ENCODE data around the gene SUN1.
A peak's percentile ranks its signal among the peaks of the same experiment; 100 is the strongest.
"Not testable (repeated sequence)": the region's sequence is repeated elsewhere in the genome, so short reads cannot be mapped to it uniquely, and the experiment has no call there.

SUN1 gene

GRCh38 chr7:867406-868188 is 35.3 kb downstream of the SUN1 start:
- H3K4me1 ChIP-seq, result peaks cover 0 to 40% (median 29%) of the 10 kb centered on the region in 4 donors
- peak overlapping the region; percentile 82 to 95 for H3K27ac ChIP-seq
- DNase-seq, result peak; percentile 79 to 96
- peaks cover 64 to 71% (median 65%) of the 10 kb centered on the region in 3 donors for H3K36me3 ChIP-seq
- TF ChIP-seq CTCF (IDR thresholded peaks at IDR 0.05), result peak; percentile 15
- H3K9me3 ChIP-seq, result no peaks in the 10 kb centered on the region
- intact Hi-C loops (cut with DNase I; ENCODE audit: low total_unique reads), result loop anchor here (2.0 kb wide), 1 partner anchor 353 kb away; no protein-coding TSS in a partner anchor
- H3K4me3 ChIP-seq, result peak overlapping the region; percentile 10 to 35
- no peaks in the 10 kb centered on the region for H3K27me3 ChIP-seq

- peaks cover 0 to 46% (median 31%) of the 10 kb centered on the region in 4 donors for H3K4me1 ChIP-seq
- intact Hi-C loops (cut with DNase I; ENCODE audit: low total_unique reads), result no loop called here
- no peak for TF ChIP-seq CTCF (IDR thresholded peaks at IDR 0.05)
- peak overlapping the region in 1 of 2 donors; percentile 35 for H3K4me3 ChIP-seq
- DNase-seq, result no peak
- peaks cover 64 to 71% (median 65%) of the 10 kb centered on the region in 3 donors for H3K36me3 ChIP-seq
- H3K9me3 ChIP-seq, result no peaks in the 10 kb centered on the region
- H3K27ac ChIP-seq, result peak overlapping the region; percentile 82 to 95
- H3K27me3 ChIP-seq, result no peaks in the 10 kb centered on the region
These were observed 35.9 kb downstream of the SUN1 start for GRCh38 chr7:868189-868486.

- no peak for TF ChIP-seq CTCF (IDR thresholded peaks at IDR 0.05)
- H3K27ac ChIP-seq, result peak overlapping the region; percentile 87 to 95
- H3K36me3 ChIP-seq, result peaks cover 54 to 66% (median 61%) of the 10 kb centered on the region in 3 donors
- H3K27me3 ChIP-seq, result no peaks in the 10 kb centered on the region
- no peak for DNase-seq
- H3K9me3 ChIP-seq, result no peaks in the 10 kb centered on the region
- H3K4me1 ChIP-seq, result peaks cover 0 to 56% (median 39%) of the 10 kb centered on the region in 4 donors
- intact Hi-C loops (cut with DNase I; ENCODE audit: low total_unique reads), result no loop called here
- H3K4me3 ChIP-seq, result no peak overlapping the region
These were observed 37.1 kb downstream of the SUN1 start for GRCh38 chr7:869348-869747.

- intact Hi-C loops (cut with DNase I; ENCODE audit: low total_unique reads), result loop anchor here (2.0 to 10.0 kb wide), 3 partner anchors 35 to 85 kb away; no protein-coding TSS in a partner anchor
- no peak for TF ChIP-seq CTCF (IDR thresholded peaks at IDR 0.05)
- Histone ChIP-seq H3K36me3 (peaks cover 36 to 49% (median 40%) of the 10 kb centered on the region in 3 donors), H3K4me1 (peaks cover 0 to 52% (median 36%) of the 10 kb centered on the region in 4 donors), H3K9me3 (no peaks in the 10 kb centered on the region), H3K27ac (peak overlapping the region; percentile 87 to 95), H3K27me3 (no peaks in the 10 kb centered on the region), H3K4me3 (no peak overlapping the region)
- DNase-seq, result no peak
These were observed 39.7 kb downstream of the SUN1 start for GRCh38 chr7:871900-872537.

GRCh38 chr7:872685-873084 is 40.4 kb downstream of the SUN1 start:
- peaks cover 36 to 49% (median 40%) of the 10 kb centered on the region in 3 donors for H3K36me3 ChIP-seq
- H3K4me3 ChIP-seq, H3K9me3 ChIP-seq, DNase-seq, H3K27me3 ChIP-seq: not testable (repeated sequence)
- intact Hi-C loops (cut with DNase I; ENCODE audit: low total_unique reads), result loop anchor here (2.0 to 10.0 kb wide), 3 partner anchors 35 to 86 kb away; no protein-coding TSS in a partner anchor
- peaks cover 0 to 49% (median 35%) of the 10 kb centered on the region in 4 donors for H3K4me1 ChIP-seq
- peak overlapping the region; percentile 87 to 95 for H3K27ac ChIP-seq
